SK-N-MC (cell line): ENCODE data around the gene CCL11.

Source experiments
- EZH2 ChIP-seq: fragments of 200-600 bp; sonication (generic); IDR thresholded peaks from one replicate; pipeline ENCODE4 v1.6.1; 2017; ENCODE audit warnings: antibody characterized with exemption
- POLR2AphosphoS5 ChIP-seq: IDR thresholded peaks from 2 replicates; pipeline ENCODE4 v1.6.1; 2012; ENCODE audit warnings: mild to moderate bottlenecking, low read depth, low read length, borderline replicate concordance

GRCh38 chr17:34242587-34243363, 42.8 kb upstream of the CCL11 start:
- TF ChIP-seq POLR2AphosphoS5 (no peak), EZH2 (no peak)
